Ishikawa (cell line): Measurements from ENCODE around the gene SLC44A1.

ENCODE experiments used
- EGR1 ChIP-seq: IDR thresholded peaks from 2 replicates; pipeline ENCODE4 v1.6.1; 2012
- TF ChIP-seq, protein P1 (sequence below): IDR thresholded peaks from 2 replicates; pipeline ENCODE4 v1.6.1; 2012; ENCODE audit warnings: low read depth, mild to moderate bottlenecking

DNA sequence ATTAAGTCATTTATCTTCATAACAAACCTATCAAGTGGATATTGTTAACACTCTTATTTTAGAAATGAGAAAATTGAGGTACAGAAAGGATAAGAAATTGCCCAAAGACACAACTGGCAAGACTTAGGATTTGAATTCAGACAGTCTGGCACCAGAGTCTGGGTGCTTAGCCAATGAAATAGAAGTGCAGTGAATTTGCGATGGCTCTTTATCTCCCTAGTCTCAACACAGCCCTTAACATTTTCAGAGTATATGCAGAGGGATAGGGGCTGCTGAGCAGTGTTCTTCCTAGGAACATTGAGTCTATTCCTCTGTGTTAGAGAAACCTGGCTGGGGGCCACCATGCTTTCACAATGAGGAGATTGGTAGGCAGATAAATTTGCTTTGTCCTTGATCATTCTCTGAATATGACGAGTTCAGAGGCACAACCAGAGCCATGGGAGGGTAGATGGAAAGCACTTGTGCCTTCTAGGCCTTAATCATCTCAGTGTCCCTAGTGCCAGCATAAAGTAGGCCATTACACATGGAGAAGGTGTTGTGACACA lies 197.2 kb downstream of the SLC44A1 start:
- TF ChIP-seq EGR1: no peak
- TF ChIP-seq, protein P1, sequence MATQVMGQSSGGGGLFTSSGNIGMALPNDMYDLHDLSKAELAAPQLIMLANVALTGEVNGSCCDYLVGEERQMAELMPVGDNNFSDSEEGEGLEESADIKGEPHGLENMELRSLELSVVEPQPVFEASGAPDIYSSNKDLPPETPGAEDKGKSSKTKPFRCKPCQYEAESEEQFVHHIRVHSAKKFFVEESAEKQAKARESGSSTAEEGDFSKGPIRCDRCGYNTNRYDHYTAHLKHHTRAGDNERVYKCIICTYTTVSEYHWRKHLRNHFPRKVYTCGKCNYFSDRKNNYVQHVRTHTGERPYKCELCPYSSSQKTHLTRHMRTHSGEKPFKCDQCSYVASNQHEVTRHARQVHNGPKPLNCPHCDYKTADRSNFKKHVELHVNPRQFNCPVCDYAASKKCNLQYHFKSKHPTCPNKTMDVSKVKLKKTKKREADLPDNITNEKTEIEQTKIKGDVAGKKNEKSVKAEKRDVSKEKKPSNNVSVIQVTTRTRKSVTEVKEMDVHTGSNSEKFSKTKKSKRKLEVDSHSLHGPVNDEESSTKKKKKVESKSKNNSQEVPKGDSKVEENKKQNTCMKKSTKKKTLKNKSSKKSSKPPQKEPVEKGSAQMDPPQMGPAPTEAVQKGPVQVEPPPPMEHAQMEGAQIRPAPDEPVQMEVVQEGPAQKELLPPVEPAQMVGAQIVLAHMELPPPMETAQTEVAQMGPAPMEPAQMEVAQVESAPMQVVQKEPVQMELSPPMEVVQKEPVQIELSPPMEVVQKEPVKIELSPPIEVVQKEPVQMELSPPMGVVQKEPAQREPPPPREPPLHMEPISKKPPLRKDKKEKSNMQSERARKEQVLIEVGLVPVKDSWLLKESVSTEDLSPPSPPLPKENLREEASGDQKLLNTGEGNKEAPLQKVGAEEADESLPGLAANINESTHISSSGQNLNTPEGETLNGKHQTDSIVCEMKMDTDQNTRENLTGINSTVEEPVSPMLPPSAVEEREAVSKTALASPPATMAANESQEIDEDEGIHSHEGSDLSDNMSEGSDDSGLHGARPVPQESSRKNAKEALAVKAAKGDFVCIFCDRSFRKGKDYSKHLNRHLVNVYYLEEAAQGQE: no peak
